Measurements from ENCODE around the gene PTCHD1.

DNA sequence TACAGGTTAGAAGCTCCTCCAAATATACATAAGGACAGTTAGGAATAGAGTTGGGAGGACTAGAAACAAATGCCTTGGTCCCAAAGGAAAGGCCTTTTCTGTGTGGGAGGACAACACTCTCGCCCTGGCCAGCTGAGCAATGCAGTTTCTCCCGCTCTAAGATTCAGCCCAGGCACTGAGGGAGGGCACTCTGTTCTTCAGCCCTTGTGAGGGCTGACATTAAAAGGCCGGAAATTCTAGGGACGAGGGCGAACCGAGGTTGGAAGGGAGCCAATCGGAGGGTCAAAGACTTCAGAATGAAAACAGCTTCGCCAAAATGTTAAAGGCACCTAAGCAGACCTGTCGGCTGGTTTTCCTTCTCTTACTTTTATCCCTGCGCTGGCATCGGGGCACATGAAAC is 2.9 kb upstream of the PTCHD1 start:
- TF ChIP-seq MAFG (tag; conservative IDR thresholded peaks at IDR 0.05) = no peak
- TF ChIP-seq GATA2 (CRISPR knock-in tag; IDR thresholded peaks at IDR 0.05) = no peak
- TF ChIP-seq, protein P1, sequence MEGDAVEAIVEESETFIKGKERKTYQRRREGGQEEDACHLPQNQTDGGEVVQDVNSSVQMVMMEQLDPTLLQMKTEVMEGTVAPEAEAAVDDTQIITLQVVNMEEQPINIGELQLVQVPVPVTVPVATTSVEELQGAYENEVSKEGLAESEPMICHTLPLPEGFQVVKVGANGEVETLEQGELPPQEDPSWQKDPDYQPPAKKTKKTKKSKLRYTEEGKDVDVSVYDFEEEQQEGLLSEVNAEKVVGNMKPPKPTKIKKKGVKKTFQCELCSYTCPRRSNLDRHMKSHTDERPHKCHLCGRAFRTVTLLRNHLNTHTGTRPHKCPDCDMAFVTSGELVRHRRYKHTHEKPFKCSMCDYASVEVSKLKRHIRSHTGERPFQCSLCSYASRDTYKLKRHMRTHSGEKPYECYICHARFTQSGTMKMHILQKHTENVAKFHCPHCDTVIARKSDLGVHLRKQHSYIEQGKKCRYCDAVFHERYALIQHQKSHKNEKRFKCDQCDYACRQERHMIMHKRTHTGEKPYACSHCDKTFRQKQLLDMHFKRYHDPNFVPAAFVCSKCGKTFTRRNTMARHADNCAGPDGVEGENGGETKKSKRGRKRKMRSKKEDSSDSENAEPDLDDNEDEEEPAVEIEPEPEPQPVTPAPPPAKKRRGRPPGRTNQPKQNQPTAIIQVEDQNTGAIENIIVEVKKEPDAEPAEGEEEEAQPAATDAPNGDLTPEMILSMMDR (IDR thresholded peaks at IDR 0.05 in 2 of 3, conservative IDR thresholded peaks at IDR 0.05 in 1 of 3; ENCODE audit: insufficient read depth in 2 of 3, low read depth in 1 of 3, low read length in 3 of 3) = no peak
- TF ChIP-seq POLR2A (conservative IDR thresholded peaks at IDR 0.05) = no peak
- no peak for TF ChIP-seq NR3C1 (CRISPR knock-in tag; IDR thresholded peaks at IDR 0.05)
- TF ChIP-seq CCAR2 (IDR thresholded peaks at IDR 0.05; ENCODE audit: low read depth, low read length) = no peak
- no peak for TF ChIP-seq GATAD2B (IDR thresholded peaks at IDR 0.05; ENCODE audit: borderline replicate concordance)
- TF ChIP-seq KAT7 (CRISPR knock-in tag; IDR thresholded peaks at IDR 0.05; ENCODE audit: borderline replicate concordance) = no peak

All from K562 (cell line).